ENCODE measurements around the gene MMP1.

DNA sequence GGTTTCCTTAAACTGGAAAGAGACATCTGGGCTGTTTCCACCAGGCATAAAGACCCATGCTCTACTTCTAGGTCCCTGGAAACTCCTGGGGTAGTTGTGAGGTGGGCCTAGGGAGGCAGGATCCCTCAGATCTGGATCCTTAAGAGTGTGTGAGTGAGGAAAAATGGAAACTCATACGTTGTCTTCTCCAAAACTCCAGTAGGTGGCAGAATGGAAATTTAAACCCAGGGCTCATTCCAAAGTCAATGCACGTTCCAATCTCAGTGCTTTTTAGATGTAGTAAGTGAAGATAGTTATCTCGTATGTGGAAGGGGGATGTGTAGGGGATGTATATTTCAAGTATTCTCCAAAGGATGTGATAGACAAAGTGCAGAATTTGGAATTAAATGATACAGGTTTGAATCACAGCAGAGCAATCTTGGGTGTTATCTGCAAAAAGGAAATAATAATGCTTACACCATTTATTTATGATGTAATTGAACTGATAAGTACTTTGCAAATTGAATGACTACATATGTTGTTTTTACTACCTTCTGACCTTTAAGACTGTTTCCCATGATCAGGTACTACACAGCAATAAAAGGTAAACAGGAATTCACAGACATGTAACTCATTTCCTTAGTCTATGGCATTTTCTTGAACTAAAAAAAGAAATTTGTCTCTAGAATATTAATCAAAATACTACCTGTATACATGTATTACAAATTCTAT is 13.1 kb upstream of the MMP1 start:
- TF ChIP-seq, protein P1, sequence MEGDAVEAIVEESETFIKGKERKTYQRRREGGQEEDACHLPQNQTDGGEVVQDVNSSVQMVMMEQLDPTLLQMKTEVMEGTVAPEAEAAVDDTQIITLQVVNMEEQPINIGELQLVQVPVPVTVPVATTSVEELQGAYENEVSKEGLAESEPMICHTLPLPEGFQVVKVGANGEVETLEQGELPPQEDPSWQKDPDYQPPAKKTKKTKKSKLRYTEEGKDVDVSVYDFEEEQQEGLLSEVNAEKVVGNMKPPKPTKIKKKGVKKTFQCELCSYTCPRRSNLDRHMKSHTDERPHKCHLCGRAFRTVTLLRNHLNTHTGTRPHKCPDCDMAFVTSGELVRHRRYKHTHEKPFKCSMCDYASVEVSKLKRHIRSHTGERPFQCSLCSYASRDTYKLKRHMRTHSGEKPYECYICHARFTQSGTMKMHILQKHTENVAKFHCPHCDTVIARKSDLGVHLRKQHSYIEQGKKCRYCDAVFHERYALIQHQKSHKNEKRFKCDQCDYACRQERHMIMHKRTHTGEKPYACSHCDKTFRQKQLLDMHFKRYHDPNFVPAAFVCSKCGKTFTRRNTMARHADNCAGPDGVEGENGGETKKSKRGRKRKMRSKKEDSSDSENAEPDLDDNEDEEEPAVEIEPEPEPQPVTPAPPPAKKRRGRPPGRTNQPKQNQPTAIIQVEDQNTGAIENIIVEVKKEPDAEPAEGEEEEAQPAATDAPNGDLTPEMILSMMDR (IDR thresholded peaks at IDR 0.05), result peak; percentile 78
- TF ChIP-seq POLR2AphosphoS5 (IDR thresholded peaks at IDR 0.05; ENCODE audit: low read depth, low read length), result no peak

All from Panc1 (cell line).